Lower leg skin (tissue), 3 donors: Measurements from ENCODE around the gene POU6F2.

Experiments used
- POLR2A ChIP-seq, 2 donors: fragments of 450-650 bp; IDR thresholded peaks; one replicate each; pipeline ENCODE4 v1.6.1; 2016 to 2017; ENCODE audit warnings: antibody characterized with exemption in 2 of 2, mild to moderate bottlenecking in 1 of 2, moderate library complexity in 1 of 2
- TF ChIP-seq, protein P1 (sequence below), 3 donors: fragments of 450-650 bp; IDR thresholded peaks; one replicate each; pipeline ENCODE4 v1.5.1; 2016; ENCODE audit warnings: antibody characterized with exemption in 3 of 3, mild to moderate bottlenecking in 3 of 3, moderate library complexity in 2 of 3

DNA sequence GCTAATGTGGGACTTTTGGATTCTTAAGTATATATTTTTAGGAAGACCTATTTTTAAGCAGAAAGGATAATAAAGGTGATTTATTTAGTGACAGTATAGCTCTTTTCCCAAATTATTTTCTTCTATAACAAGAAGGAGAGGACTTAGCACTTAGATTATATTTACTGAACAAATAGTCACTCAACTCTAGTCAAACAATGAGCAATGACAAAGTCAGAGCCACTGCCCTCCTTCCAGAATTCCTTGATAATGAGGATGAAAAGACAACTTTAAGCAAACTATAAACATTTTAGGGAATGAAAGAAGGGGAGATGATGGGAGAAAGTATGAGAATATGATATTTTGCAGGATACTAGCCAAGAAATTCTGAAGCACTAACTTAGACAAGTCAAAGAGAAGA, 295.0 kb downstream of the POU6F2 start:
- no peak for TF ChIP-seq POLR2A (IDR thresholded peaks at IDR 0.05)
- TF ChIP-seq, protein P1, sequence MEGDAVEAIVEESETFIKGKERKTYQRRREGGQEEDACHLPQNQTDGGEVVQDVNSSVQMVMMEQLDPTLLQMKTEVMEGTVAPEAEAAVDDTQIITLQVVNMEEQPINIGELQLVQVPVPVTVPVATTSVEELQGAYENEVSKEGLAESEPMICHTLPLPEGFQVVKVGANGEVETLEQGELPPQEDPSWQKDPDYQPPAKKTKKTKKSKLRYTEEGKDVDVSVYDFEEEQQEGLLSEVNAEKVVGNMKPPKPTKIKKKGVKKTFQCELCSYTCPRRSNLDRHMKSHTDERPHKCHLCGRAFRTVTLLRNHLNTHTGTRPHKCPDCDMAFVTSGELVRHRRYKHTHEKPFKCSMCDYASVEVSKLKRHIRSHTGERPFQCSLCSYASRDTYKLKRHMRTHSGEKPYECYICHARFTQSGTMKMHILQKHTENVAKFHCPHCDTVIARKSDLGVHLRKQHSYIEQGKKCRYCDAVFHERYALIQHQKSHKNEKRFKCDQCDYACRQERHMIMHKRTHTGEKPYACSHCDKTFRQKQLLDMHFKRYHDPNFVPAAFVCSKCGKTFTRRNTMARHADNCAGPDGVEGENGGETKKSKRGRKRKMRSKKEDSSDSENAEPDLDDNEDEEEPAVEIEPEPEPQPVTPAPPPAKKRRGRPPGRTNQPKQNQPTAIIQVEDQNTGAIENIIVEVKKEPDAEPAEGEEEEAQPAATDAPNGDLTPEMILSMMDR (IDR thresholded peaks at IDR 0.05): no peak
